ENCODE measurements around the gene PDCD1.
"Not testable (repeated sequence)": the region's sequence is repeated elsewhere in the genome, so short reads cannot be mapped to it uniquely, and the experiment has no call there.

PDCD1 gene

DNA sequence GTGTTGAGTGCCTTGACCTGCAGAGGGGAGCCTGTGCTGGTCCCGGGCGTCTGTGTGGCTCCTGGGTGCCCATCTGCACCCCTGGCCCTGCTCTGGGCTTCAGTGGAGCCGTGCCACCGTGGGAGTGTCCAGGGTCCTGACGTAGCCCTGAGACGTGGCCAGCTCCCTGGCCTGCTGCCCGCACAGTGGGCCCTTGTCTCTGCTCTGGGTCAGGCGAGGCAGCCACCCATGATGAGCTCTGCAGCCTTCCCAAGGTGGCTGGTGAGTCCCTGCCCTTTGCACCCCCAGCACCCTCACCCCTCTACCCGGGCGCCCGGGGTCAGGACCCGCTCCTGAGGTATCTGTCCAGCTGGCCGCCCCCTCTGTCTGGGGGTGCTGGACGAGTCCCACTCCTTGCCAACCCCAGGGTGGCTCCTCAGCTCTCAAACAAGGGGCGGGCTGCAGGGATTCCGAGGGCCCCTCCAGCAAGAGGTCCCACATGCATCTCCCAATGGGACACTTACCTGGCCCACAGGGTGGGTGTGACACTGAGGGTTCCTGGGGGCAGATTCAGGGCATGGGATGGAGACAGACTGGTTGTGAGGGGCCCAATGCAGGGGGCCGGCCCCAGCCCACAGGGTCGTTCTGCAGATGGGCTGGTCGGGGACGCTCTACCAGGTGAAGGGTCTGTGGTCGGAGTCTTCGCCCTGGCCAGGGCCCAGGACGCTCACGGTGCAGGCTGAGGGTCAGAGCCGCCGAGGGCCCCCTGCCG, 47.3 kb downstream of the PDCD1 start:
- FAIRE-seq, result no peak

- no peak for FAIRE-seq
Measured at GRCh38 chr2:241810307-241811200, 48.1 kb downstream of the PDCD1 start.

DNA sequence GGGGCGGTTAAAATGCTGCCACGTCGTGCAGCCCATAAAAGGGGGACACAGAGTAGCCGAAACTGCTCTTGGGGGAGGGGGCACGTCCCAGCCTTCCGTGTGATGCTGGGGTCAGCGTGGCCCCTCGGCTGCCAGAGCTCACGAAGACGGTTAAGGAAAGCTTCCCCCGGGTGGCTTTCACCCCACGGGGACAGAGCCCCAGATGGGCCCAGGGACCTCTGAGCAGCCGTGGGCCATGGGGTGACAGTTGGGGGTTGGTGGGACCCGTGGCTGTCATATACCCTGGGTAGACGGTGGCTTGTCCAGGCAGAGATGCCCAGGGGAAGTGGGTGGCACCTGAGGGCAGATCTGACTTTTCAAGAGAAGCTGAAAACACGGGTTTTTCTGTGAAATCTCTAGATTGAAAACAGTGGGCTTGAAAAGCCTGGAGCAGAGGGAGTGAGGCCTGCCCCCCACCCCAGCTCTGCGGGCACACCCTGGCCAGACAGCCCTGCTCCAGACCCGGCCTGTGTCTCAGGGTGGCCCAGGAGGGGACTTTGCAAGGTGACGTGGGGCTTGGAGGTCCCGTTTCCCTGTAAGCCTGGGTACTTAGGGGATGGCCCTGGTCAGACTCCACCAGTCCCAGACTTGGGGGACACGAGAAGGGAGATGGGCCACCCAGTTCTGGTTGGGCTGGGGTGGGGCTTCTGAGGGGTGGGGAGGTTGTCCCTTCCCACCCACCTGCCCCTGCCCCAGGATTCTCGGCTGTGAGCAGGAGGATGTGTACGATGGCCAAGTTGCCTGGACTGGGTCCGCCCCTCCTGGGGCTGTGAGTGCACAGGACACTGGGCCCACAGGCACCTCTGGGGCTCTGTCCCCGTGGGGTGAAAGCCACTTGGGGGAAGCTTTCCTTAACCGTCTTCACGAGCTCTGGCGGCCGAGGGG, 49.0 kb downstream of the PDCD1 start:
- no peak for FAIRE-seq

- no peak for FAIRE-seq
Measured at GRCh38 chr2:241808721-241809382, 49.8 kb downstream of the PDCD1 start, which contains the start of gene NEU4. Gene NEU4 (plus strand): TSS chr2:241809193. CDS start chr2:241814485, 5,292 bp downstream.

DNA sequence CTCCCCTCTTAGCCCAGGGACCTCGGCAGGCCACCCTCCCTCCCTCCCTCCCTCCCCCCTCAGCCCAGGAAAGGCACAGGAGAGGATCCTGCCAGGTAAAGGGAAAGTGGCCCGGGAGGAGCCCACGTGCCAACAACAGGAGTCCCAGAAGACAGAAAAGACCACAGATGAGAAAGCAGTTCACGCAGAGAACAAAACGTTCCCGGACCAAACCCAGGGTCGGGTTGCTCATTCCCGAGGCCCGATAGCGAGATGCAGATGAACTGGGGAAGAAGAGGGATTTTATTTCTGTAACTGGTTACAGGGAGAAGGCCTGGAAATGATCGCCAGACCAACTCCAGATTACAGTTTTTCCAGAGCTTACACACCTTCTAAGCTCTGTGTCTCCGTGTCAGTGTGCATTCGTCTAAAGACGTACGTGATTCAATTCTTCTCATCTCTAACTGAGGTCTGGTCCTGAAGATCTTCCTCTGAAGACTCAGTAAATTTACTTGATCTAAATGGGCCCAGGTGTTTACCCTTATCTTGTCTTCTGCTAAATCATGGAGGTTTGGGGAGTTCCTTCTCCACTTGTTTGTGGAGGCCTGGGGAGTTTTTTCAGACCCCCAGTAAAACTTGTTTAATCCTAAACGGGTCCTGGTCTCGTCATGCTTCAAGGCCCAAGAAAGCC, 50.5 kb downstream of the PDCD1 start:
- no peak for FAIRE-seq

- not testable (repeated sequence) for FAIRE-seq
Measured at GRCh38 chr2:241806217-241806616, 52.5 kb downstream of the PDCD1 start.

DNA sequence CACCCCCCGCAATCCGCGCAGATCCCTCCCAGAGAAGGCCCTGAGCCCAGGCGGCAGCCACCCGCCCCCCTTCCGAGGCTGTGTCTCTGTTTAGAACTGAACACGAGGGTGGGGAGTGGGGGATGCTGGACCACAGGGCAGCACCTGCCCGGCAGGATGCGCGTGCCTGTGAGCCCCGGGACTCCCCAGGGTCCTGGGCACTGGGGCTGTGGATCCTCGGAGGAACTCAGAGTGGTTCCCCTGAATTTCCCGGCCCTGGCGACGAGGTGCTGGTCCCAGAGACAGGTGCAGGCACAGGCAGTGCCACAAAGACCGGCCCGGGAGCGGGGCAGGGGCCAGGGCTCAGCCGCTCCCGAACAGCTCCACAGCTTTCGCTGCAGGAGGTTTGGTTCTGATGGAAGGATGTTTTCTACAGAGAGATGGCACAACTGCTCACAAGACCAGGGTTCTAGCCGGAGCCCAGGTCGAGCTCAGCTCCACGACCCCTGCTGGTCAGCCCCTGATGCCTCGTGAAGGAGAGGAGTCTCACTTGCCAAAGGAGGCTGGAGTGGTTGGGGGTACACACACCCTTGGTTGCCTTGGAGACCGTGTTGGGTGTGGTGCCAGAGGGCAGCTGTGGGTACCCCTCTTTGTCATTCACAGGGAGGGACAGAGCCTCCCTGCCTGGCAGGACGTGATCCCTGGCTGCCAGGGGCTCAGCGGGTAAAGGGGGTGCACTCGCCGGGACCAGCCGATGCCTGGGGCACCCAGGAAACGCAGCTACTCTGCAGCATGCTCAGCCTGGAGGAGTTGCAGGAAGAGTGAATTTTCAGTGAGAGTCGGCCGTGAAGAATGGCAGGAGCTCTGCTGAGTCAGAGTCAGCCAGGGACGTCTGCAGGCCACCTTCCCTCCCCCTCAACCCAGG, 54.1 kb downstream of the PDCD1 start:
- no peak for FAIRE-seq

- no peak for FAIRE-seq
Measured at GRCh38 chr2:241803387-241804325, 55.0 kb downstream of the PDCD1 start.

GRCh38 chr2:241802421-241803318, 56.0 kb downstream of the PDCD1 start:
- no peak for FAIRE-seq

- no peak for FAIRE-seq
Measured at GRCh38 chr2:241801611-241802420, 56.9 kb downstream of the PDCD1 start.

DNA sequence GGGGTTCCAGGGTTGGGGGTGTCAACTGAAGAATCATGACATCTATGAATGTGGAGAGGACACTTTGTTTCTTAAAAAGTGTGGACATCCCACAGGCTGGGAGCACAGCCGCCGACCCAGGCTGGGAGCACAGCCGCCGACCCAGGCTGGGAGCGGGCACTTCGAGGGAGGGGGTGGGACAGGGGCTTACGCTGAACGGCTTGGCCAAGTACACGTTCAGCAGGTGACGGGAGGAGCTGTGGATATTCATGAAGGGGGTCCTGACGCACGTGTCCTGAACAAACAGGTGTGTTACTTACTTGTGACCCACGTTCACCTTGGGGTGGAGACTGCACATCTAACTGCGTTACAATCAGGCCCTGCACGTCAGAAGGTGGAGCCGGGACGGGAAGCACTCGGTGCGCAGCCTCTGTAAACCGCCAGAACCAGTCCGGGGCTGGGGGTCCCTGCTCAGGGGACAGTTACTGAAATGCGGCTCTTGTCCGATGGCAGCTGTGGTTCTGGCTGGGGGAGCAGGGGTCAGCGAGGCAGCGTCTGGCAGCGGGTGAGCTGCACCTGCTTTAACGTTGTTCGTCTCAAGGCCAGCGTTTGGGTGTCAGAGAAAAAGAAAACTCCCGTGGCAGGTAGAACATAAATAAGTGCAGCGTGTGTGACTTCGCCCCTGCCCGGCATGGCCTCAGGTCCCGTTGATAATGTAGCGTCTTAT, 58.3 kb downstream of the PDCD1 start:
- not testable (repeated sequence) for FAIRE-seq
